Astrocyte (in vitro differentiated cells and primary cell): ENCODE results near the gene DCDC2C. TPM values are rescaled to one million over a fixed set of nuclear protein-coding genes. Genes with fewer than 3 reads are reported as not detected.

Experiments used
- DNase-seq: peaks from one replicate; pipeline ENCODE4 v3.0.0-alpha.2; 2010; ENCODE audit warnings: low read depth
- FAIRE-seq: peaks from 2 replicates; lab custom pipeline; 2011; peaks lifted over from hg19 to GRCh38; lab: Jason Lieb, UNC
- H2AFZ ChIP-seq: 2 replicates; pipeline ENCODE4 v1.6.0; 2012; ENCODE audit warnings: low read depth, low read length, inconsistent platforms
- H3K27ac ChIP-seq: 2 replicates; pipeline ENCODE4 v1.5.1; 2011; ENCODE audit warnings: low read depth, low read length, inconsistent platforms
- H3K27me3 ChIP-seq: 2 replicates; pipeline ENCODE4 v1.6.0; 2011; ENCODE audit warnings: low read length, inconsistent platforms; ENCODE audit not compliant: insufficient read depth
- H3K36me3 ChIP-seq: 2 replicates; pipeline ENCODE4 v1.5.1; 2011; ENCODE audit warnings: low read length, inconsistent platforms; ENCODE audit not compliant: insufficient read depth
- H3K4me1 ChIP-seq: 2 replicates; pipeline ENCODE4 v1.5.1; 2011; ENCODE audit warnings: low read length, inconsistent platforms; ENCODE audit not compliant: insufficient read depth
- H3K4me2 ChIP-seq: 2 replicates; pipeline ENCODE4 v1.6.0; 2012; ENCODE audit warnings: low read length, inconsistent platforms
- H3K4me3 ChIP-seq: 2 replicates; pipeline ENCODE4 v1.5.1; 2011; ENCODE audit warnings: low read depth, mild to moderate bottlenecking, low read length, inconsistent platforms; ENCODE audit not compliant: insufficient read depth
- H3K79me2 ChIP-seq: 2 replicates; pipeline ENCODE4 v1.6.0; 2012; ENCODE audit warnings: mild to moderate bottlenecking, low read length, inconsistent platforms; ENCODE audit not compliant: insufficient read depth
- H3K9ac ChIP-seq: 2 replicates; pipeline ENCODE4 v1.6.0; 2012; ENCODE audit warnings: mild to moderate bottlenecking, low read length, inconsistent platforms
- H3K9me3 ChIP-seq: 2 replicates; pipeline ENCODE4 v1.5.1; 2012; ENCODE audit warnings: low read depth, mild to moderate bottlenecking, low read length, inconsistent platforms; ENCODE audit not compliant: insufficient read depth
- H4K20me1 ChIP-seq: 2 replicates; pipeline ENCODE4 v1.6.0; 2012; ENCODE audit warnings: low read length, inconsistent platforms; ENCODE audit not compliant: insufficient read depth
- H3K27ac Mint-ChIP-seq: one replicate; pipeline ENCODE4 v1.8.0; 2021; ENCODE audit warnings: mild to moderate bottlenecking, mixed read lengths; ENCODE audit not compliant: unreplicated experiment
- H3K27me3 Mint-ChIP-seq: one replicate; pipeline ENCODE4 v1.8.0; 2021; ENCODE audit warnings: low read depth, mixed read lengths; ENCODE audit not compliant: unreplicated experiment
- H3K36me3 Mint-ChIP-seq: one replicate; pipeline ENCODE4 v1.8.0; 2021; ENCODE audit warnings: low read depth, mixed read lengths; ENCODE audit not compliant: unreplicated experiment
- H3K4me1 Mint-ChIP-seq: one replicate; pipeline ENCODE4 v1.8.0; 2021; ENCODE audit warnings: low read depth, mixed read lengths; ENCODE audit not compliant: unreplicated experiment
- H3K4me3 Mint-ChIP-seq: one replicate; pipeline ENCODE4 v1.8.0; 2021; ENCODE audit warnings: mild to moderate bottlenecking, moderate library complexity, mixed read lengths; ENCODE audit not compliant: unreplicated experiment
- H3K9me3 Mint-ChIP-seq: one replicate; pipeline ENCODE4 v1.8.0; 2021; ENCODE audit warnings: mild to moderate bottlenecking, mixed read lengths; ENCODE audit not compliant: unreplicated experiment
- EZH2 ChIP-seq: IDR thresholded peaks from 2 replicates; pipeline ENCODE4 v1.6.1; 2012; ENCODE audit warnings: mild to moderate bottlenecking, low read length, inconsistent platforms; ENCODE audit not compliant: insufficient read depth
- total RNA-seq: library from RNA; stranded (reverse); gene quantifications from 2 replicates; pipeline ENCODE4 v1.2.1, GENCODE V29; 2021
- TF ChIP-seq, protein P1 (sequence below): IDR thresholded peaks from 2 replicates; pipeline ENCODE4 v1.5.1; 2011; ENCODE audit warnings: low read depth, mild to moderate bottlenecking, inconsistent platforms, low read length, moderate library complexity; ENCODE audit not compliant: insufficient read depth

The DCDC2C gene
- total RNA-seq, 1 donor from 2014 or later, result not detected

DNA sequence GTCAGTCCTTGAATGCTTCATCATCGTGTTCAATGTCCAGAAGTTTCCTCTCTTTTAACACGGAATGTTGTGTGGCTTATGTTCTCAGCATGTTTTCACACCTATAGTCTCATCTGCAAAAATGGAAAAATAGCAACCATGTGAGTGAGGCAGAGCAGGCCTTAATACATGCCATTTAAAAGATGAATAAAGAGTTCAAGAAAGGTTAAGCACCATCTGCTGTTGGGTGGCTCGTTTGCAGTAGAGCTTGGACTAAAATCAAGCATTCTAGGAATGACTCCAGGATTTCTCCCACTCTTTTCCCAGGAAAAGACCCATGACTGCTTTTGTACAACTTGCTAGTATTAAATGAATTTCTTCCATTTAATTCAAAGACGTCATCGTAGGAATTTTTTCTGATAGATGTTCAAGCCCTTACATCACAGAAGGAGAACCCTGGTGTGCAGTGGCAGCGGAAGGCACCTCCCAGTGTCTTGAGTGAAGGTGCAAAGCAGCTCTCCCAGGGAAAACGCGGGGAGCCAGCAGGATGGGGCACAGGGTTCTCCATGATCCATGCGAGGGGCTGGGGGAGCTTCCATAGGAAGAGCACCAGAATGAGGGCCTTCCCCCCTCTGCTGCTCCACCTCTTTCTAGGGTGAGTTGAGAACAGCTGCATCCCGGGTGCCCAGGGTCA, 9.6 kb downstream of the DCDC2C start:
- H4K20me1 ChIP-seq, result no peaks in the 10 kb centered on the region
- no peaks in the 10 kb centered on the region for H3K9me3 ChIP-seq
- no peak for FAIRE-seq
- Mint-ChIP-seq H3K4me1 (no peaks in the 10 kb centered on the region), H3K27ac (no peak overlapping the region), H3K4me3 (no peak overlapping the region), H3K36me3 (no peaks in the 10 kb centered on the region), H3K27me3 (no peaks in the 10 kb centered on the region), H3K9me3 (no peaks in the 10 kb centered on the region)
- H3K4me2 ChIP-seq, result no peak overlapping the region
- no peaks in the 10 kb centered on the region for H3K4me1 ChIP-seq
- no peak overlapping the region for H2AFZ ChIP-seq
- no peak overlapping the region for H3K9ac ChIP-seq
- TF ChIP-seq, protein P1, sequence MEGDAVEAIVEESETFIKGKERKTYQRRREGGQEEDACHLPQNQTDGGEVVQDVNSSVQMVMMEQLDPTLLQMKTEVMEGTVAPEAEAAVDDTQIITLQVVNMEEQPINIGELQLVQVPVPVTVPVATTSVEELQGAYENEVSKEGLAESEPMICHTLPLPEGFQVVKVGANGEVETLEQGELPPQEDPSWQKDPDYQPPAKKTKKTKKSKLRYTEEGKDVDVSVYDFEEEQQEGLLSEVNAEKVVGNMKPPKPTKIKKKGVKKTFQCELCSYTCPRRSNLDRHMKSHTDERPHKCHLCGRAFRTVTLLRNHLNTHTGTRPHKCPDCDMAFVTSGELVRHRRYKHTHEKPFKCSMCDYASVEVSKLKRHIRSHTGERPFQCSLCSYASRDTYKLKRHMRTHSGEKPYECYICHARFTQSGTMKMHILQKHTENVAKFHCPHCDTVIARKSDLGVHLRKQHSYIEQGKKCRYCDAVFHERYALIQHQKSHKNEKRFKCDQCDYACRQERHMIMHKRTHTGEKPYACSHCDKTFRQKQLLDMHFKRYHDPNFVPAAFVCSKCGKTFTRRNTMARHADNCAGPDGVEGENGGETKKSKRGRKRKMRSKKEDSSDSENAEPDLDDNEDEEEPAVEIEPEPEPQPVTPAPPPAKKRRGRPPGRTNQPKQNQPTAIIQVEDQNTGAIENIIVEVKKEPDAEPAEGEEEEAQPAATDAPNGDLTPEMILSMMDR, result no peak
- TF ChIP-seq EZH2, result no peak
- no peak overlapping the region for H3K4me3 ChIP-seq
- H3K27ac ChIP-seq, result no peak overlapping the region
- peaks cover 2% of the 10 kb centered on the region for H3K27me3 ChIP-seq
- DNase-seq, result peak; percentile 19
- no peaks in the 10 kb centered on the region for H3K36me3 ChIP-seq
- no peaks in the 10 kb centered on the region for H3K79me2 ChIP-seq

GRCh38 chr2:3718679-3719078, 15.3 kb downstream of the DCDC2C start:
- peaks cover 8% of the 10 kb centered on the region for H3K9me3 Mint-ChIP-seq
- no peak overlapping the region for H3K4me3 Mint-ChIP-seq
- TF ChIP-seq EZH2, result no peak
- TF ChIP-seq, protein P1, result no peak
- no peaks in the 10 kb centered on the region for H3K4me1 Mint-ChIP-seq
- Histone ChIP-seq H3K36me3 (no peaks in the 10 kb centered on the region), H3K27me3 (no peaks in the 10 kb centered on the region), H3K79me2 (no peaks in the 10 kb centered on the region), H2AFZ (no peak overlapping the region), H3K4me1 (no peaks in the 10 kb centered on the region), H4K20me1 (no peaks in the 10 kb centered on the region), H3K27ac (no peak overlapping the region), H3K4me2 (no peak overlapping the region), H3K9me3 (no peaks in the 10 kb centered on the region), H3K9ac (no peak overlapping the region), H3K4me3 (no peak overlapping the region)
- DNase-seq (no peak), FAIRE-seq (no peak)
- peaks cover 2% of the 10 kb centered on the region for H3K36me3 Mint-ChIP-seq
- no peak overlapping the region for H3K27ac Mint-ChIP-seq
- peaks cover 4% of the 10 kb centered on the region for H3K27me3 Mint-ChIP-seq

GRCh38 chr2:3725002-3725401, 21.6 kb downstream of the DCDC2C start:
- Histone ChIP-seq H2AFZ (no peak overlapping the region), H4K20me1 (no peaks in the 10 kb centered on the region), H3K27ac (no peak overlapping the region), H3K4me1 (peaks cover 5% of the 10 kb centered on the region), H3K27me3 (peaks cover 5% of the 10 kb centered on the region), H3K4me2 (no peak overlapping the region), H3K9ac (no peak overlapping the region), H3K79me2 (no peaks in the 10 kb centered on the region), H3K36me3 (no peaks in the 10 kb centered on the region), H3K4me3 (no peak overlapping the region), H3K9me3 (no peaks in the 10 kb centered on the region)
- DNase-seq (no peak), FAIRE-seq (no peak)
- TF ChIP-seq, protein P1, result no peak
- TF ChIP-seq EZH2, result no peak
- Mint-ChIP-seq H3K4me3 (no peak overlapping the region), H3K27me3 (peaks cover 20% of the 10 kb centered on the region), H3K36me3 (peaks cover 2% of the 10 kb centered on the region), H3K27ac (no peak overlapping the region), H3K4me1 (no peaks in the 10 kb centered on the region), H3K9me3 (peaks cover 8% of the 10 kb centered on the region)
